SK-N-DZ (cell line): ENCODE results near the gene MIB2.

Experiments
- DNase-seq: peaks from one replicate; pipeline ENCODE4 v3.0.0-alpha.2; 2015; ENCODE audit warnings: low spot score

The MIB2 gene

DNA sequence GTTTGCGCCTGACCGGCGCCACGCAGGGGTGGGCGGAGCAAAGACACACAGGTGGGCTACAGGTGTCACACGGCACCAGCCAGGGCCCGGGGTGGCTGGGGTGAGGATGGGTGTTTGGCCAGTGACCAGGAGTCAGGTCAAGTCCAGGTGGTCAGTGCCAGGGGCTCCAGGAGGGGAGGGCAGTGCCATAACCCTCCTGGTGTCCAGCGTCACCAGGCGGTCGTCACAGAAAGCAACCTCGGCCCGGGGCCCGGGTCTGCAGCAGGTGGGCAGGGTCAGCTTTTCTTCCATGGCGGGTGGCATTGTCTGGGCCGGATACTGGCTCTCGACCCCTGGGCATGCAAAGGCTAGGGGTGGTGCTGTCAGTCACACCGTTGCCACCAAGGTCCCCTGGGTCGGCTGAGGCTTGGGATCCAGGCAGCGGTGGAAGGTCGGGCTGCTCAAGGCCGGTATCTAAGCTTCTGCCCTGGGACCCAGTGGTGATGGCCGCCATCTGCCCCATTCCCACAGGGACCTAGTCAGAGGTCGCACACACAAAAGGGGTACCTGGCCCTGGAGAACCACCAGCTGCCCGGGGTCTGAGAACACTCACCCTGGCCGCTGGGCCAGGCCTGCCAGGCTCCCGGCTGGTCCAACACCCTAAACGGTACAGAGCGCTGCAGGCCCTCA, 17.1 kb upstream of the MIB2 start:
- no peak for DNase-seq

DNA sequence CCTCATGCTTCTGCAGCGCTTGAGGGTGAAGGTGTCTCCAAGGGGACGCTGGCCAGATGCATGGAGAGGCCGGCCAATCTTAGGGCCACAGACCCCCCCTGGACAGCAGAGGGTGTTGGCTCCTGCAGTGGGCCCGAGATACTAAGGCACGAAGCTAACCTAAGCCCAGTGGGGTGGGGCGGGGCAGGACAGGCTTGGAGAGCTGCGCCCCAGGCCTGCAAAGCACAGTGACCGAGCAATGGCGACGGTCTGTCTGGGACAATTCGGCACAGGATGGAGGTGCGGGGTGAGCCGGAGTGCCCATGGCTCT, 16.6 kb upstream of the MIB2 start:
- DNase-seq, result no peak

DNA sequence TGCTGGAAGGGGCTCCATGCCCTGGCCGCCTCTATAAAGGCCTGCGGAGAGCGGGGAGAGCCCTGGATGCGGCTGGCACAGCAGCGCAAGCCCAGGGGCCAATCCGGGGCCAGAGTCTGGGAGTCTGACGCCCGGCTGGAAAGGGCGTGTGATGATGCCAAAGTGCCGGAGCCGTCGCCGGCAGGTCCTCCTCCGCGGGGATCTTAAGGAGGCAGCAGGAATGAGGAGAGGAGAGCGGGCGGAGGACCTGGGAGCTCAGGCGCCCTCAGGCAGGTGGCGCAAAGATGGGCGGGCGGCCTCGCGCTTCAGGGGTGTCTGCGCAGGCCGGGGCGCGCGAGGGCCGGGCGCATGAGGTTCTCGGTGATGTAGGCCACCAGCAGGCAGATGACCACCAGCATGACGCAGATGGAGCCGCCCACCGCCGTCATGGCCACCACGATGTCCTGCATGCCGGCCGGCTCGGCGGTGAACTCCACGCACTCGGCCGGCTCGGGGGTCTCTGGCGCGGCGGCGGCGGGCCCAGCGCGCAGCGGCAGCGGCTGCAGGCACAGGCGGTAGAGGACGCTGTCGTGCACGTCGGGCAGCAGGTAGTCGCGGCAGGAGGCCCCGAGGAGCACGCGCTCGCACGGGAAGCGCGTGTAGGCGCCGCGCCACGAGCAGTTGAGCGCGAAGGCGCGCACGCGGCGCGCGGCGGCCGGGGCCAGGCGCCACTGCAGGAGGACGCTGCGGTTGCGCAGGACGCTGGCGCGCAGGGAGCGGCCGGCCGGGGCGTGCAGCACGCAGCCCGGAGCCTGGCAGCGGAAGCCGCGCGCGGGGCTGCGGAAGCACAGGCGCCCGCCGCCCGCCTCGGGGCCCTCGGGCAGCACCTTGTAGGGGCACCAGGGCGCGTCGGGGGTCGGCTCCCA, 16.0 kb upstream of the MIB2 start:
- no peak for DNase-seq

DNA sequence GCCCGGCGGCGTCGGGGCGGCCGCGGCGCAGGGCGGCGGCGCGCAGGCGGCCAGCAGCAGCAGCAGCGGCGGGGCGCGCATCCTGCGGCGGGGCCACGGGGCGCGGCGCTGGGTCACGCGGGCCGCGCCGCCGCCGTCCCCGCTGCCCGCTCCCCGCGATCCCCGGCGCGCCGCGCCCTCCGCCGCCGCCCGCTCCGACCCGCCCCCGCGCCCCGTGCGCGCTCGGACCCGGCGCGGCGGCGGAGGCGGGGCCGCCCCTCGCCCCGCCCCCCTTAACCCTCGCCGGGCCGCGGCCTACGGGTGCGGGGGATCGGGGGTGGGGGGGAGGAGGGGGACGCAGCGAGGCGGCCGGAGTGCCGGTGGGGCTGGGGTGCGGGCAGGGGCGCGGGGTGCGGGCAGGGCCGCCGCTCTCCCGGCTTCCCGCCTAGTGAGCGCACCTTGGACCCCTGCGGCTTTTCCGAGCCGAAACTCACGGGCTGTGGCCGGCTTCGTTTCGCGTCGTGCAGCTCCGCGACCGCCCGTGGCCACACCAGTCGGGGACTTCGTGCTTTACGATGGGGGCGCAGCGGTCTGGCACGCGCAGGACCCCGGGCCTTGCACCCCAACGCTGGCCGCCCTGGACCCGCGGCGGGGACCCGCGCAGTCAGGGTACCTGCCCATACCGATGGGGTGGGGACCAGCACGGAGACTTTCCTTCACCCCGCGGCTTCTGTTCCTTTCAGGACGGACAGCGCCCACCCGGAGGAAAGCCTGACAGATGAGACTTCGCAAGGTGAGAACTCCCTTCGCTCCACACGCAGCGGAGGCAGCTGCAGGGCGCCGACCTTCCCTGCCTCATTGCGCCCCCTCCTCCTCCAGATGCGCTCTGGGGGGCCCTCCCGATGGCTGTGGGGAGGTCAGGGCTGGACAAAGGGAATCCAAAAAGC, 15.1 kb upstream of the MIB2 start, which contains the start of gene FNDC10:
Gene FNDC10 (minus strand): TSS at position 201 of the 926 bp plus-strand sequence. CDS start 120 bp downstream, at position 81.
- DNase-seq, result no peak

- DNase-seq, result no peak
Observed at GRCh38 chr1:1600861-1601563, 14.3 kb upstream of the MIB2 start.

- DNase-seq, result no peak
Observed at GRCh38 chr1:1601564-1602303, 13.6 kb upstream of the MIB2 start.

DNA sequence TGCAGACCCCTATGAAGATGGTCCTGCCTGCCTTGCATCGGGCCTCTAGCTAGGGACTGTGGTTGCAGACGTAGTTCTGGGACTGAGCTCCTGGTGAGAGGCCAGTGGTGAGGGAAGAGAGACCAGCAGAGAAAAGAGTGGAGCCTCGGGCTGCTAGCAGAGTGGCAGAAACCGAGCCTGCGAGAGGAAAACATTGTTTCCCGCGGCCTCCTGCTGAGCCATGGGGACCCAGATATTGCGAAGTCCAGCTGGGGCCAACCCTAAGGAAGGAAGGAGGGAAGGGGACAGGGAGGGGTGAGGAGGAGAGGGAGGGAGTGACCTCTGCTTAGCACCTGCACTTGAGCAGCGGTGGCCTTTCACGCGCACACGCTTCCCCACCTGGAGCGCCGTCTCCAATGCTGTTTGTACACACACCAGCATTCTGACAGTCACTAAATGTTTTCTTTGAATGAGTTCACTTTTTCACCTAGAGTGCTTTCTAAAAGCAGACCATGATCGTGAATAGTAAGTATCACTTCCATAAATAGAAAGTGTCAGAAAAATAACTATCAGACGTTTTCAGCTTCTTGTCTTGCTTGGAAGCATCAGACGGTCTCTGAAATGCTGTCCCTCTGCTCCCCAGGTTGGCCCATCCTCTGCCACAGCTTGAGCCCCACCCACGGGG, 12.9 kb upstream of the MIB2 start:
- DNase-seq, result no peak

- peak; percentile 57 for DNase-seq
Observed at GRCh38 chr1:1602968-1603506, 12.3 kb upstream of the MIB2 start.

DNA sequence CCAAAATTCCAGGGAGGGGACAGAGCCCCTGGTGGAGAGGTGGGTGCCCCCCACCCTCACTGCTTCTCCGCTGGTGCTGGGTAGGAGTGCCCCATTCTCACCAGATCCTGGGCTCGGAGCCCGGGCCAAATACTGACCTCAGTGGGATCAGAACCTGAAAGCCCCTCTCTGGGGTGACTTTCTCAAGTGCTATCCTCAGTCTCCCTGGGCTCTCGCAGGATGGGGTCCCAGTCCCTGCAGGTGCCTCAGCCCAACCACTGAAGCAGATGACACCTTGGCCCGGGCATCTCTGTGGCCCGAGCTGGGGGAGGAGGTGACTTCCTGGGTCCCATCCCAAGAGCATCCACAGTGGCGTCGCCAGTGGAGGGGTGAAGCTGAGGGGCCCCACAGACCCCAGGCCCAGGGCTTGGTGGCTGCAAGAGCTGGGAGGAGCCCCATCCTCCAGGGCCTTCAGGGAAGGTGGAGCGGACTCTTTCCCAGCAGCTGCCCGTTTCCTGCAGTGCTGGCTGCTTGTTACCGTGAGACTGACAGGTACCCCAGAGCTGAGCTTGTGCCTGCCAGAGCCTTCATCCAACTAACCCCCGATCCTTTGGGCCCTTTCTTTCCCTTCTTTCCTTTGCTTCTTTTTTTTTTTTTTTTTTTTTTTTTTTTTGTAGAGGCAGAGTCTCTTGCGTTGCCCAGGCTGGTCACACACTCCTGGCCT, 11.5 kb upstream of the MIB2 start:
- DNase-seq, result no peak

DNA sequence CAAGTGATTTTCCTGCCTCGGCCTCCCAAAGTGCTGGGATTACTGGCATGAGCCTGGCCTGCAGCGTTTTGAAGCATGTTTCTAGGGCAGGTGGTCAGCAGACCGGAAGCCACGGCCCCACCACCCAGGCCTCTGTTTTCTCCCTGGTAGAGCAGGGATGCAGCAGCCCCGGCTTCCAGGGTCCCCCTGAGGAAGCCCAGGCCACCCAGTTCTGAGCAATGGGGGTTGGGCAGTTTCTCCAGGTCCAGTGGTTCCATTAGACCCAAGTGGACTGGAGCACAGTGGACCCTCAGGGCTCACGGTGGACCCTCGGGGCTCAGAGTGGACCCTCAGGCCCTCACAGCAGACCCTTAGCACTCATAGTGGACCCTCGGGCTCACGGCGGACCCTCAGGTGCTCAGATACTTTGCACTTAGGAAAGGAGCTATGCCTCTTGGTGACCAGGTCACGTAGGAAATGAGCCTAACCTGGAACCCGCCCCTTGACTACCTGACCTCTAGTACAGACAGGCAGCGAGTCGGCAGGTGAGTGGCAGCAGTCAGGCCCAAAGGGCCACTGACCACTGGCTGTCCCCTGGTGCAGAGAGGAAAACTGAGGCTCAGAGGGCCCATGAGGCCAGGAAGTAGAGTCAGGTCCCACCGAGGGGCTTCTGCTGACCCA, 10.8 kb upstream of the MIB2 start:
- no peak for DNase-seq

- DNase-seq, result no peak
Observed at GRCh38 chr1:1605034-1605591, 10.2 kb upstream of the MIB2 start.

GRCh38 chr1:1605724-1606123, 9.6 kb upstream of the MIB2 start:
- no peak for DNase-seq

GRCh38 chr1:1606232-1606631, 9.1 kb upstream of the MIB2 start:
- no peak for DNase-seq

- peak; percentile 69 for DNase-seq
Observed at GRCh38 chr1:1609822-1610485, 5.3 kb upstream of the MIB2 start.

DNA sequence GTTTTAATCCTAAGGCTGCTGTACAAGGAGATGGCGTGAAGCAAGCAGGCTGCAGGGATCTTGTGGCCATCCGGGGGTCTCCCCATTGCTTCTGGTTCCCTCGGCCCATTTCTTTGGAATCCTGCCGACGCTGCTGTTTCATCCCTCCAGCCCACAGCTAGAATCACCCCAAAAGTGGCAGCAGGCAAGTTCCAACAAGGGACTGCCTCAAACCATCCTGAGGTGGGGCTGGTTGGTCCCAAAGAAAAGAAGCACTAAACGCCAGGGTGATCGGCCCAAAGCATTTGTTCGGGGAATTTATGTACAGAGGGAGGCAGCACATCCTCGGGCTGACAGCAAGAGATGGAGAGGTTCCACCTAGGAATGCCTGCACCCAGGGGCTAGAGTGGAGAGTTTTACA, 4.5 kb upstream of the MIB2 start:
- DNase-seq, result no peak

DNA sequence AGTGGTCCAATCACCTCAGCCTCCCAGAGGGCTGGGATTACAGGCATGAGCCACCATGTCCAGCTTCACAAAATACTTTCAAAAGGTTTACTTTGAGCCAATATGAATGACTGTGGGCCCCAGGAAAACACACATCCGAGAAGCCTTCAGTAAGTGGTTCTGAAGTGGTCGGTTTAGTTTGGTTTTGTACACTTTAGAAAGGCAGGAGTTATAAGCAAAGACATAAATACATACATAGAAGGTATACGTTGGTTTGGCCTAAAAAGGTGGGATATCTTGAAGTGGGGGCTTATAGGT, 3.2 kb upstream of the MIB2 start:
- no peak for DNase-seq

- DNase-seq, result no peak
Observed at GRCh38 chr1:1613509-1614082, 1.7 kb upstream of the MIB2 start.
